ENCODE data around the gene RTL5.

- TF ChIP-seq, protein P1, sequence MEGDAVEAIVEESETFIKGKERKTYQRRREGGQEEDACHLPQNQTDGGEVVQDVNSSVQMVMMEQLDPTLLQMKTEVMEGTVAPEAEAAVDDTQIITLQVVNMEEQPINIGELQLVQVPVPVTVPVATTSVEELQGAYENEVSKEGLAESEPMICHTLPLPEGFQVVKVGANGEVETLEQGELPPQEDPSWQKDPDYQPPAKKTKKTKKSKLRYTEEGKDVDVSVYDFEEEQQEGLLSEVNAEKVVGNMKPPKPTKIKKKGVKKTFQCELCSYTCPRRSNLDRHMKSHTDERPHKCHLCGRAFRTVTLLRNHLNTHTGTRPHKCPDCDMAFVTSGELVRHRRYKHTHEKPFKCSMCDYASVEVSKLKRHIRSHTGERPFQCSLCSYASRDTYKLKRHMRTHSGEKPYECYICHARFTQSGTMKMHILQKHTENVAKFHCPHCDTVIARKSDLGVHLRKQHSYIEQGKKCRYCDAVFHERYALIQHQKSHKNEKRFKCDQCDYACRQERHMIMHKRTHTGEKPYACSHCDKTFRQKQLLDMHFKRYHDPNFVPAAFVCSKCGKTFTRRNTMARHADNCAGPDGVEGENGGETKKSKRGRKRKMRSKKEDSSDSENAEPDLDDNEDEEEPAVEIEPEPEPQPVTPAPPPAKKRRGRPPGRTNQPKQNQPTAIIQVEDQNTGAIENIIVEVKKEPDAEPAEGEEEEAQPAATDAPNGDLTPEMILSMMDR (optimal IDR thresholded peaks at IDR 0.05 in 1 of 3, IDR thresholded peaks at IDR 0.05 in 1 of 3, conservative IDR thresholded peaks at IDR 0.05 in 1 of 3; ENCODE audit: extremely low read depth in 1 of 3, insufficient read depth in 2 of 3, low read length in 3 of 3): no peak
- no peak for TF ChIP-seq EZH2 (IDR thresholded peaks at IDR 0.05; ENCODE audit: low read length)
These were observed 36.8 kb downstream of the RTL5 start for GRCh38 chrX:72094894-72095293.
